ENCODE results near the gene CALM3. TPM values are rescaled to one million over a fixed set of nuclear protein-coding genes. Genes with fewer than 3 reads are reported as not detected.

CALM3 gene
- total RNA-seq, 1 donor from 2014 or later, result 373 TPM

DNA sequence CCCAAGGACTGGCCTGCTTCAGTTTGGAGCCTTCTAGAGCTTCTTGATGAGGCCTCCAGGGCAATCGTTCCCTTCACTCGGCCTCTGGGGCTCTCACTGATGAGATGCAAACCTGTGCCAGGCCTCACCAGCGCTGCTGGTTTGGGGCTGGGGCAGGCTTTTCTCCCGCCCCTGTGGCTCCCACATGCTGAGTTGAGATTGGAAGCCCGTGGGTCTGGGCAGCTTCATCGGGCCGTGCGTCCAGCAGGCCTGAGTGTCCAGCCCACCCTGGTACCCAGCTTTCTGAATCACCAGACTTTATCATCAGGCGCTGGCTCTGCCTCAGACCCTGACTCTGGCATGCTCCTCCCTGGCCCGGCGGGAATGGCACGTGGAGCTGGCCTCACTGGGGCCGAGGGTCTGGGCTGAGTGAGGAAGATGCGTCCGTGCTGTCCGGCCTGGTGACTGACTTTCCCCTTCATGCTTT is 4.3 kb downstream of the CALM3 start:
- no peaks in the 10 kb centered on the region for H3K9me3 Mint-ChIP-seq
- peaks cover 55% of the 10 kb centered on the region for H4K20me1 ChIP-seq (ENCODE audit: low read depth)

DNA sequence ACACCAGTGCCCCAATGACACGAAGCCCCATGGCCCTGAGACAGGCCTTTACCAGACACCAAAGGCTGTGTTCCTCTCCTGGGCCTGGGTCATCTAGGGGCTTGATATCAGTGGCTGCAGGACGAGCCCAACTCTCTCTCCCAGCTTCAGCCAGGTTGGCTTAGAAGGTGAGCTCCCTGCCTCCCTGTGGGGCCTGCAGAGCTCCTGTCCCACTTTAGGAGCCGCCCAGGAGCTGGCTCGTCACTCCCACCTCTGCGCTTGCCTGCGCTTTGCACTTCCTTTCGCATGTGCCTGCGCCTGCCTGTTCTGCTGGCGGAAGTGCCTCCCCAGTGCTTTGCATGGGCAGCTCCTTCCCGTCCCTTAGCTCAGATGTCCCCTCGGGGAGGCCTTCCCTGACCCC is 4.9 kb downstream of the CALM3 start:
- H2AFZ ChIP-seq (replicated peaks), result no peak overlapping the region
- no peak overlapping the region for H3K4me3 Mint-ChIP-seq
- peaks cover 25% of the 10 kb centered on the region for H3K36me3 Mint-ChIP-seq
- no peak overlapping the region for H3K27ac ChIP-seq
- H3K9me3 Mint-ChIP-seq, result no peaks in the 10 kb centered on the region
- H3K27ac Mint-ChIP-seq, result no peak overlapping the region
- peaks cover 4% of the 10 kb centered on the region for H3K27me3 Mint-ChIP-seq (ENCODE audit: insufficient read depth, low read depth)
- H3K4me1 ChIP-seq, result peaks cover 27% of the 10 kb centered on the region
- no peak for DNase-seq (ENCODE audit: low spot score)
- H3K9ac ChIP-seq, result no peak overlapping the region
- H3F3A ChIP-seq (ENCODE audit: low read depth), result peaks cover 4% of the 10 kb centered on the region
- no peak for TF ChIP-seq EZH2 (IDR thresholded peaks at IDR 0.05)
- TF ChIP-seq EZH2phosphoT487 (IDR thresholded peaks at IDR 0.05), result no peak
- TF ChIP-seq, protein P1, sequence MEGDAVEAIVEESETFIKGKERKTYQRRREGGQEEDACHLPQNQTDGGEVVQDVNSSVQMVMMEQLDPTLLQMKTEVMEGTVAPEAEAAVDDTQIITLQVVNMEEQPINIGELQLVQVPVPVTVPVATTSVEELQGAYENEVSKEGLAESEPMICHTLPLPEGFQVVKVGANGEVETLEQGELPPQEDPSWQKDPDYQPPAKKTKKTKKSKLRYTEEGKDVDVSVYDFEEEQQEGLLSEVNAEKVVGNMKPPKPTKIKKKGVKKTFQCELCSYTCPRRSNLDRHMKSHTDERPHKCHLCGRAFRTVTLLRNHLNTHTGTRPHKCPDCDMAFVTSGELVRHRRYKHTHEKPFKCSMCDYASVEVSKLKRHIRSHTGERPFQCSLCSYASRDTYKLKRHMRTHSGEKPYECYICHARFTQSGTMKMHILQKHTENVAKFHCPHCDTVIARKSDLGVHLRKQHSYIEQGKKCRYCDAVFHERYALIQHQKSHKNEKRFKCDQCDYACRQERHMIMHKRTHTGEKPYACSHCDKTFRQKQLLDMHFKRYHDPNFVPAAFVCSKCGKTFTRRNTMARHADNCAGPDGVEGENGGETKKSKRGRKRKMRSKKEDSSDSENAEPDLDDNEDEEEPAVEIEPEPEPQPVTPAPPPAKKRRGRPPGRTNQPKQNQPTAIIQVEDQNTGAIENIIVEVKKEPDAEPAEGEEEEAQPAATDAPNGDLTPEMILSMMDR (IDR thresholded peaks at IDR 0.05), result no peak
- H3K36me3 ChIP-seq, result no peaks in the 10 kb centered on the region
- H4K20me1 ChIP-seq (ENCODE audit: low read depth), result peaks cover 55% of the 10 kb centered on the region
- no peaks in the 10 kb centered on the region for H3K9me3 ChIP-seq (ENCODE audit: low read depth)
- no peak overlapping the region for H3K4me2 ChIP-seq
- no peak overlapping the region for H3K4me3 ChIP-seq
- H3K27me3 ChIP-seq, result no peaks in the 10 kb centered on the region
- H3K79me2 ChIP-seq (ENCODE audit: low read depth), result peaks cover 55% of the 10 kb centered on the region
- peaks cover 18% of the 10 kb centered on the region for H3K4me1 Mint-ChIP-seq

More for the DNA sequence above, 4.3 kb downstream of the CALM3 start:
- Histone ChIP-seq H3K4me1 (peaks cover 27% of the 10 kb centered on the region), H3K4me3 (no peak overlapping the region), H3K4me2 (no peak overlapping the region), H3K9me3 (ENCODE audit: low read depth) (no peaks in the 10 kb centered on the region), H3K9ac (no peak overlapping the region), H3F3A (ENCODE audit: low read depth) (peaks cover 5% of the 10 kb centered on the region), H3K36me3 (no peaks in the 10 kb centered on the region), H2AFZ (replicated peaks) (no peak overlapping the region), H3K27ac (no peak overlapping the region), H3K79me2 (ENCODE audit: low read depth) (peaks cover 55% of the 10 kb centered on the region), H3K27me3 (no peaks in the 10 kb centered on the region)
- peaks cover 18% of the 10 kb centered on the region for H3K4me1 Mint-ChIP-seq
- peaks cover 25% of the 10 kb centered on the region for H3K36me3 Mint-ChIP-seq
- H3K27ac Mint-ChIP-seq, result peak overlapping the region; percentile 57
- no peak for TF ChIP-seq EZH2phosphoT487 (IDR thresholded peaks at IDR 0.05)
- TF ChIP-seq EZH2 (IDR thresholded peaks at IDR 0.05), result no peak
- TF ChIP-seq, protein P1 (IDR thresholded peaks at IDR 0.05), result no peak
- H3K27me3 Mint-ChIP-seq (ENCODE audit: insufficient read depth, low read depth), result peaks cover 4% of the 10 kb centered on the region
- DNase-seq (ENCODE audit: low spot score), result no peak
- peak overlapping the region; percentile 52 for H3K4me3 Mint-ChIP-seq

DNA sequence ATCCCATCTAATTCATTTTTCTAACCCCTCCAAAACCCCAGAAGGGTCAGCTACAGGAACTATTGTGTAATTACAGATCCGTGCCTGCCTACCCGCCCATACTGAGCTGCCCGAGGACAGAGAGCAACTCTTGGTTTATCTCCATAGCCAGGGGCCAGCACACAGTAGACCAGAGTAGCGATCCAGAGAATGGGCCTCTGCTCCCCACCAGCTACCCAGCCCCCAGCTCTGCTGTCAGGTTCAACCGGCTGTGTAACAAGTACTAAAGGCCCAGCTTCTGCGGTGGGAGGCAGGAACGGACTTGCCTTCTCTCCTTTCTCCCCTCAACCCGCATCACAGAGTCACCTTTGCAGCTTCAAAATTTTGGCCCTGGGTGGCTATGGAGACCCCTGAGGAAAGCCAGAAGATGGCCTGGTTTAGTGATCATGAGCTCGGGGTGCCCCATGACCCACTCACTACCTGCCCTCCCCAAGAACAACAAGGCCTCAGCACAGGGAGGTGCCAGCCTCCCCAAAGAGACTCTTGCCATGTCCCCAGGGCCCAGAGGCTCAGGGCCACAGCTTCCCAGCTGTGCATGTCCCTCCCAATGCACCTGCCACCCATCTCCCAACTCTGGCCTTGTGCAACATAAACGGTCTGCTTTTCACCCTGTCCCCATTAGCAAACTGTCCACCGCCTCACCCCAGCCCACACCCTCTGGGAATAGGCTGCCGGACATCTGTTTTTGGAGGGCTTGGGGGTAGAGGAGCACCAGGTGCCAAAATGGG is 5.7 kb downstream of the CALM3 start:
- H3K9me3 Mint-ChIP-seq, result no peaks in the 10 kb centered on the region
- no peak overlapping the region for H3K27ac ChIP-seq
- no peak overlapping the region for H3K4me3 ChIP-seq
- no peaks in the 10 kb centered on the region for H3K9me3 ChIP-seq (ENCODE audit: low read depth)
- H3K4me2 ChIP-seq, result no peak overlapping the region
- peaks cover 18% of the 10 kb centered on the region for H3K4me1 Mint-ChIP-seq
- H3F3A ChIP-seq (ENCODE audit: low read depth), result no peaks in the 10 kb centered on the region
- H3K36me3 Mint-ChIP-seq, result peaks cover 25% of the 10 kb centered on the region
- TF ChIP-seq, protein P1 (IDR thresholded peaks at IDR 0.05), result no peak
- no peak for TF ChIP-seq EZH2 (IDR thresholded peaks at IDR 0.05)
- no peak for TF ChIP-seq EZH2phosphoT487 (IDR thresholded peaks at IDR 0.05)
- no peak overlapping the region for H3K27ac Mint-ChIP-seq
- peaks cover 4% of the 10 kb centered on the region for H3K27me3 Mint-ChIP-seq (ENCODE audit: insufficient read depth, low read depth)
- peaks cover 27% of the 10 kb centered on the region for H3K4me1 ChIP-seq
- peaks cover 48% of the 10 kb centered on the region for H3K79me2 ChIP-seq (ENCODE audit: low read depth)
- peaks cover 55% of the 10 kb centered on the region for H4K20me1 ChIP-seq (ENCODE audit: low read depth)
- H3K9ac ChIP-seq, result no peak overlapping the region
- H2AFZ ChIP-seq (replicated peaks), result no peak overlapping the region
- no peak for DNase-seq (ENCODE audit: low spot score)
- H3K4me3 Mint-ChIP-seq, result no peak overlapping the region
- no peaks in the 10 kb centered on the region for H3K27me3 ChIP-seq
- H3K36me3 ChIP-seq, result no peaks in the 10 kb centered on the region
